KBM-7 (cell line): ENCODE measurements around the gene PODN.

Experiments used
- DNase-seq: peaks from one replicate; pipeline ENCODE4 v3.0.0-alpha.2; 2015
- in situ Hi-C: fragments of 300-500 bp; cut with MboI; formaldehyde crosslinking; loops from 2 replicates; pipeline ENCODE4 v1.14.3; 2020; ENCODE audit warnings: low sequenced_read_pairs, low pct_unique_long_range_greater_than_20kb, mixed read lengths

PODN gene

DNA sequence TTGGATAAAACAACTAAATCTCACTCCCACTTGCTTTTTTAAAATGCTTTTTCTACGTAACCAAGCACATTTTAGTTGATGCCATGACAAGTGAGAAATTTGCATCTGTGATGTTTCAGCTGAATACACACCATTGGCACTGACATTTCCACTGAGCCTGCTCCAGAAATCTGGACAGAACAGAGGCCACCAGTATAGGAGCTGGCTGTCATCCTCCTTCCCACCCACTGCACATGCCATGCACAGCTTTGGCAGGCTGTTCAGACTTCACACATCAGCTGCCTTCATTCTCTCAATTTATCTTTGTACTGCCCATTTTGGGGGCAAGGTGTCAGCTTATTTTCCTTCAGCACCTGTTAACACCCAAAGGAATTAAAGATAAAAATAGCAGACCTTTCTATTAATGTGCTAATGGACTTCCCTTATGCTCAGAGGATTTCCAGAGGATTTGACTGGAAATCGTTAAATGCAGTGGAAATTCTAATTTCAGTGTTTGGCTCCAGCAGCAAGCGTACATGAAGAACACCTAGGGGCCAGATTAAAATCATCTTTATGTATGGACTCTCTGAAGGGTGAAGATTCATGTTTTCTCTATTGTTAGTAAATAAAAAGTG, 12.9 kb upstream of the PODN start:
- DNase-seq = no peak
- in situ Hi-C loops = no loop called here

DNA sequence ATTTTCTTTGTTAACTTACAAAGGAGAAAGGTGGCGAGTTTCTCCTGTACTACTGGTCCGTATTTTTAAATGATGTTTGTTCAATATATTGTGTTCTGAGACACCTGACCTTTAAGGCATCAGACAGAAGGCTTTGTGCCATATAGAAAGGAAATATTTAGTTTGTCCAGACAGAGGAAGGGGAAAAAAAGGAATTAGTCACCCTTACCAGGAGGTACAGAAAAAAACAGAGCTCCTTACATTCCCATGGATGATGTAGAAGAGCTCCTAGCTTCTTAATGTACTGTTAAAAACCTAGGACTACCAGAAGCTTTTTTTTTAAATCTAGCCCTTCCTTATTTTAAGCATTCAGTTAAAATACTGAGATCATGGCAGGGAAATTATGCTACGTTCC, 12.4 kb upstream of the PODN start:
- in situ Hi-C loops = no loop called here
- no peak for DNase-seq

DNA sequence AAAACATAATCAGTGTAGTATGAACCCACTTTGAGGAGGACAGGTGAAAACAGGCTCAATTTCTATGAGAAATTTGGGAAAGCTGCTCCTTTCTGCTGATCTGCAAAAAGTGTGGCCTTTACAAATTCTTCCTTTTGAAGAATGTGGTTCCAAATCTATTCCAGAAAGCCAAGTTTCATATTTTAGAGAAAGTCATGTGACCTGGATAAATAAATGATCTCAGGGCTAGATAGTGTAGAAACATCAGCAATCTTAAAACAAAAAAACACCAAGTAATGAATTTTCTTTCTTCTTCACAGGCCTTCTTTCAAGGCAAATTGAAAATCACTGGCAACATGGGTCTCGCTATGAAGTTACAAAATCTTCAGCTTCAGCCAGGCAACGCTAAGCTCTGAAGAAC, 11.7 kb upstream of the PODN start:
- no peak for DNase-seq
- in situ Hi-C loops = no loop called here

- no peak for DNase-seq
- in situ Hi-C loops = no loop called here
Measured at GRCh38 chr1:53051676-53052075, 10.3 kb upstream of the PODN start.

GRCh38 chr1:53057127-53057526, 4.9 kb upstream of the PODN start:
- no peak for DNase-seq
- in situ Hi-C loops = no loop called here

DNA sequence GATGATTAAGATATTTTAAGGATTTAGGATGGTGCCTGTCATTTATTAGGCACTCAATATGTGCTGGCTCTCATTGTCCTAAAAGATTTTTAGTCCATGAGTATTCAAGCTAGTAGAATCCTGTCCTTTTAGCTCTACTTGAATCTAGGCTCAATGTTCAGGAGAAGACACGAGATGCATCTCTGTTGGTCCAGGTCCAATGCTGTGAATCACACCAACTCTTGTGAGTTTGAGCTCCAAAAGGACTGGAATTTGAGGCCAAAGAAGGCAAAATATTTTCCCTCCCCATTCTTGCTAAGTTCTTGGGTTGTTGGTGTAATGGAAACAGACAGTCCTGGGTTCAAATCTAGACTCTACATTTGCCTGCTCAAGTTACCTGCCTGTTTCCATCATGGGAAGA, 1.4 kb upstream of the PODN start:
- in situ Hi-C loops = no loop called here
- no peak for DNase-seq

- peak; percentile 14 for DNase-seq
- in situ Hi-C loops = no loop called here
Measured at GRCh38 chr1:53061123-53061858, 722 bp upstream of the PODN start.

GRCh38 chr1:53062708-53063591, 937 bp downstream of the PODN start:
- in situ Hi-C loops = no loop called here
- no peak for DNase-seq

DNA sequence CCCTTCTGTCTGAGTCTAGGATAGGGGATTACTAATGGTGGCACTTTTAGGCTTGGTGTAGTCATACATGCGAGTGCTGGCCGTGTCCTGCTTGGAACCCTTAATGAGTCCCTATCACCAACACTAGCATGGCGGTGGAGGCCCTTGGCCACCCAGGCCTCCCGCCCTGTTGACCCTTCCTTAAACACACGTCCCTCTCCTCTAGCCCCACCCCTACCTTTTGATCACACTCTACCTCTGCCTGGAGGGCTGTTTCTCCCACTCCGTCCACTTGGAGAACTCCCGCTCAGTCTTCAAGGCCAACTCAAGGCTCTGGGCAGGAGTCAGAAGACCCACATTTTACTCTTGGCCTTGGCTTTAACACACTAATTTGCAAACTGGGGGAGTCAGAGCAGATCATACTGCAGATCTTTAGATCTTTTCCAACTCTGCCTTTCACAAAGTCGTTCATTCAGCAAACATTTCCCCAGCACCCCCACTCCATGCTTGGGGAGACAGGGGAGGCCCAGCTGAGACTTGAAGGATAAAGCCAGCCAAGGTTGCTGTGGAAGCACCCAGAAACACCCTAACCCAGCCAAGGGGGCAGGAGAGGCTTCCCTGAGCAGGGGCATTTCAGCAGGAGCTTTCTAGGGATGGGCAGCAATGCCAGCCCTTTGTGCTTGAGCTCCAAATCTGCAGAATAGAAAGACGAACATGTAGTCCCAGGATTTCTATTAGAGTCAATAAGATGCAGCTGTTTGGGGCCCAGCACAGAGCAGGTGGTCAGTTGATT, 1.9 kb downstream of the PODN start:
- in situ Hi-C loops = no loop called here
- no peak for DNase-seq

DNA sequence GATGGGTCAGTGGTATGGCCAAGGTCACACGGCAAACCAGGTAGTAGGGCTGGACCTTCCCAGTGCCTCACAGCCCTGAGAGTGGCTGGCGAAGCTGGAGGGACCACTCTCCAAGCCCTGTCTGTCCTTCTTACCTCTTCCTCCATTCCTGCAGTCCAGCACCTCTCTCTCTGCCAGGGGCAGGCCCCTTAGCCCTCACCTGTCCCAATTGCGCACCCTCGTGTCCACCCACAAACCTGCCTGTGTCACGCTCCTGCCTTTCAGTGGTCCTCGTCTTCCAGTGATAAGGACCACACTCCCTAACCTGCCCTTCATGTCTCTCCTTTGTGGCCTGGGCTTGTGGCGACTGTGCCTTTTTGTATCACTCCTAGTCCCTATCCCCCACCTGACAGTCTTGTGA, 3.4 kb downstream of the PODN start:
- no peak for DNase-seq
- in situ Hi-C loops = no loop called here

DNA sequence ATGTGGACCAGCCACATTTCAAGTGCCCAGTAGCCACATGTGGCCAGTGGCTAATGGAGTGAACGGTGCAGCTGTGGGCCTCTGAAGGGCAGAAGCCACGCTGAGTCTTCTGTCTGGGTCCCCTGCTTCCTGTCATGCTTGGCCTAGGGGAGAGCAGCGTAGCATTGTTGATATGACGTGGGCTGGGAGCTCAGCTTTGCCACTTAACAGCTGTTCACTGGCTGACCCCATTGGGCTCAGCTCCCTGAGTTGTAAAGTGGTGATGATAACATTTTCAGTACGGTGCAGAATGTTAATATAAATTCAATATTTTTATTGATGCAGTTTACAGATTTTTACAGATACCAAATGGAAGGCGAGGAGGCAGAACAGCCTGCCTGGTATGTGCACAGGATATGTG, 4.5 kb downstream of the PODN start:
- DNase-seq = no peak
- in situ Hi-C loops = no loop called here

- in situ Hi-C loops = no loop called here
- DNase-seq = no peak
Measured at GRCh38 chr1:53066891-53067738, 5.1 kb downstream of the PODN start.

DNA sequence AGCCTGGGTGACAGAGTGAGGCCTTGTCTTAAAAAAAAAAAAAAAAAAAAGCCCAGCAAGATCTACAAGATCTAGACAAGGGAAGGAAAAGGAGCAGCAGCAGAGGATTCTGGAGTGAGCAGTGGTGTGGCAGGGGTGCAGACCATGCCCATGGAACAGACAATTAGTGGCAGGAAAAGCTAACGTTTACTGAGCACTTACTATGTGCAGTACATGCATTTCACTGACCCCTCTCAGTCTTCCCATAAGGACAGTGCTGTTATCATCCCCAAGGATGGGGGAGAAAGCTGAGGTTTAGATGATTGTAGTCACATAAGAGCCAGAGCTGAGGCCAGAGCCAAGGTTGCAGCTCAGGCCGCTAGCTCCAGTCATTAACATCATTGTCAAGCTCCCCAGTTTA, 5.9 kb downstream of the PODN start:
- DNase-seq = no peak
- in situ Hi-C loops = no loop called here

DNA sequence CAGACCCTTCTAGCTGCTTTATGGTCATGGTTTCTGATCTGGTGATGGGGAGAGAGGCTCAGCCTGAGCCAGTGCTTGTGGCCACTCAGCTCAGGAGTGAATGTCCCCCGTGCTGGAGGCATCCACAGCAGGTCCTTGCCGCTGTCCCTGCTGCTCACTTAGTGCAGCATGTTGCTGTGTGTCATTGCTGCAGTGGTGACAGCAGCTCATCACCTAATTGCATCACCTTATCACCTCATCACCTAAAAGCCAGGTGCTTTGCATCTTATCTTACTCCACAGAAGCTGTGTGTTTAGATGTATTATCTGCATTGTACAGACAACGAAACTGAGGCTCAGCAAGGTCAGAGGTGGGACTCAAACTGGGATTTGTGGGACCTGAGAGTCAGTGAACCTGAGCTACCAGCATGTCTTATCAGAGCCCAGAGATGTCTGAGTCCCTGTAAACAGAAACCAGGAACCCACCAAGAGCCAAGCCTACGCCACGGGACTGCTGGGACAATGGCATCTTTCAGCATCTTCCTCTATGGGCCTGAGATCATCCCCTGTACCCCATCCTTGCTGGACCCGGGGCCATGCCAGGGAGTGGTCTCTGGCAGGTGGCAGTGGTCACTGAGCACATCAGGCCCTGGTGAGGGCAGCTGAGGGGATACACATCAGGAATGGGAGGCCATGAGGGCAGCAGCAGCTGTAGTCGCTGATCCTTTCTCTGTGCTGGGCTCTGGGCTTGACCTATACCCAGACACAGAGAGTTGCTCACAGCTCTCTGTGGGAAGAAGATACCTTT, 6.5 kb downstream of the PODN start:
- DNase-seq = no peak
- in situ Hi-C loops = no loop called here

DNA sequence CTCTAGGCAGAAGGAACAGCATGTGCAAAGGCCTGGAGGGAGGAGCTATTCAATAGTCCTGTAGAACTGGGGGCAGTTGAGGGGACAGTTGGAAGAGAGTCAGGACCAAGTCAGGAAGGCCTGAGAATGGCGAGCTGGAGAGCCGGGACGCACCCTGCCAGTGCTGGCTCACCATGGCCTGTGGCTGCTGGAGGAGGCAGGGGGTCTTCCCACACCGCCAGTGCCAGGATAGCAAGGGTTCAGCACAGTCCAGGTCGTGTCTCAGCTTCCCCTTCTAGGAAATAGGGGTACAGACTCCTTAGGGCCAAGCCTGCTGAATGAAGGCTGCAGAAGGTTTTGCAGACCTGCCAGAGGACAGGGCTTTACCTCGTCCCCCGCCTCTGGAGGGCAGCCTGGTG, 7.3 kb downstream of the PODN start:
- DNase-seq = no peak
- in situ Hi-C loops = no loop called here

DNA sequence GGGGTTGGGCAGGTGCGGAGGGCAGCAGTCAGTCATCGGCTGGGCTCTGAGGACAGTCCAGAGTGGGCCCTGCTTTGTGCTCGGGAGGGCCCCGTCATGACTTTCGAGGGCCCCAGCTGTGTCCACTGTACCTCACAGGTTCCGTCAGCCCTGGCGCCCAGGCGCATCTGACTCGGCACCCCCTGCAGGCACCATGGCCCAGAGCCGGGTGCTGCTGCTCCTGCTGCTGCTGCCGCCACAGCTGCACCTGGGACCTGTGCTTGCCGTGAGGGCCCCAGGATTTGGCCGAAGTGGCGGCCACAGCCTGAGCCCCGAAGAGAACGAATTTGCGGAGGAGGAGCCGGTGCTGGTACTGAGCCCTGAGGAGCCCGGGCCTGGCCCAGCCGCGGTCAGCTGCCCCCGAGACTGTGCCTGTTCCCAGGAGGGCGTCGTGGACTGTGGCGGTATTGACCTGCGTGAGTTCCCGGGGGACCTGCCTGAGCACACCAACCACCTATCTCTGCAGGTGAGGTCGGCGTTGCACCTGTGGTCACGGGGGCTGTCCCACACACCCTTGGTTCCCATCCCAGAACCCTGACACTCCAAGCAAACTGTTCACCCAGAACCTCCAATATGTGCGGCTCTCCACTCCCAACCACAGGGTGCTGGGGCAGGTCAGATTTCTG, 7.8 kb downstream of the PODN start:
- in situ Hi-C loops = no loop called here
- no peak for DNase-seq

DNA sequence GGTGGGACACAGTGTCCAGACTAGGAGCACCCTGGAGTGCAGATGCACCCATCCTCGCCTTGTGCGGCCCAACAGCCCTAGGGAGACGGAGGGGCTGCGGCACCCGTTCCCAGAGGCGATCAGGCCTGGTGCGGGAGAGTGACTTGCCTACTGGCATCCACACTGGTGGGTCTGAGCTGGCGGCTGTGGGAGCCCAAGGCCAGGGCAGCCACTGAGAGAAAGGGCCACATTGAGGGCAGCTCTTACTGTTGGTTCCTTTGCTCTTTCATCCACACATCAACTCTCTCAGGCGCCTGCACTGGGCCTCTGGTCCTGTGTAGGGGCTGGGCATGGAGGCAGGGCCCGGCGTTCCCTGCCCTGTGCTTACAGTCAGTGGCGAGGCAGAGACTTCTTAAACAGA, 8.6 kb downstream of the PODN start:
- no peak for DNase-seq
- in situ Hi-C loops = no loop called here
